ENCODE measurements around the gene CRABP1.
A peak's percentile ranks its signal among the peaks of the same experiment; 100 is the strongest.

CRABP1 gene

GRCh38 chr15:78317145-78317836 lies 22.9 kb upstream of the CRABP1 start:
- no peak for DNase-seq (ENCODE audit: low read depth)

- no peak for DNase-seq (ENCODE audit: low read depth)
Observed at GRCh38 chr15:78319588-78319987, 20.6 kb upstream of the CRABP1 start.

- DNase-seq (ENCODE audit: low read depth), result no peak
Observed at GRCh38 chr15:78320183-78320582, 20.0 kb upstream of the CRABP1 start.

- no peak for DNase-seq (ENCODE audit: low read depth)
Observed at GRCh38 chr15:78321041-78321570, 19.0 kb upstream of the CRABP1 start.

GRCh38 chr15:78321786-78322185 lies 18.4 kb upstream of the CRABP1 start:
- no peak for DNase-seq (ENCODE audit: low read depth)

- DNase-seq (ENCODE audit: low read depth), result peak; percentile 53
Observed at GRCh38 chr15:78322243-78322642, 17.9 kb upstream of the CRABP1 start.

GRCh38 chr15:78322724-78323521 lies 17.2 kb upstream of the CRABP1 start:
- DNase-seq (ENCODE audit: low read depth), result no peak

GRCh38 chr15:78323693-78324092 lies 16.5 kb upstream of the CRABP1 start:
- no peak for DNase-seq (ENCODE audit: low read depth)

- DNase-seq (ENCODE audit: low read depth), result no peak
Observed at GRCh38 chr15:78324144-78324543, 16.0 kb upstream of the CRABP1 start.

GRCh38 chr15:78325092-78325843 lies 14.9 kb upstream of the CRABP1 start:
- DNase-seq (ENCODE audit: low read depth), result no peak

- peak; percentile 28 for DNase-seq (ENCODE audit: low read depth)
Observed at GRCh38 chr15:78327466-78327865, 12.7 kb upstream of the CRABP1 start.

- DNase-seq (ENCODE audit: low read depth), result no peak
Observed at GRCh38 chr15:78329625-78330024, 10.5 kb upstream of the CRABP1 start.

GRCh38 chr15:78334845-78335244 lies 5.3 kb upstream of the CRABP1 start:
- DNase-seq (ENCODE audit: low read depth), result no peak

GRCh38 chr15:78335985-78336384 lies 4.2 kb upstream of the CRABP1 start:
- DNase-seq (ENCODE audit: low read depth), result no peak

GRCh38 chr15:78338781-78339180 lies 1.4 kb upstream of the CRABP1 start:
- DNase-seq (ENCODE audit: low read depth), result no peak

- DNase-seq (ENCODE audit: low read depth), result no peak
Observed at GRCh38 chr15:78339559-78339958, 594 bp upstream of the CRABP1 start.

- no peak for DNase-seq (ENCODE audit: low read depth)
Observed at GRCh38 chr15:78341057-78341987, 1.2 kb downstream of the CRABP1 start.

GRCh38 chr15:78342021-78342420 lies 1.9 kb downstream of the CRABP1 start:
- DNase-seq (ENCODE audit: low read depth), result no peak

GRCh38 chr15:78343276-78344060 lies 3.3 kb downstream of the CRABP1 start:
- no peak for DNase-seq (ENCODE audit: low read depth)

GRCh38 chr15:78345396-78346125 lies 5.4 kb downstream of the CRABP1 start:
- DNase-seq (ENCODE audit: low read depth), result no peak
